GM23248 (cell line): ENCODE results near the gene TNIK.

Experiments used
- EZH2 ChIP-seq: fragments of 200-600 bp; sonication (generic); IDR thresholded peaks from 2 replicates; pipeline ENCODE4 v1.6.1; 2018; ENCODE audit warnings: antibody characterized with exemption, mild to moderate bottlenecking; ENCODE audit not compliant: insufficient read depth, poor library complexity, severe bottlenecking
- EZH2phosphoT487 ChIP-seq: fragments of 200-600 bp; sonication (generic); IDR thresholded peaks from 2 replicates; pipeline ENCODE4 v1.6.1; 2018; ENCODE audit warnings: antibody characterized with exemption, moderate library complexity, mild to moderate bottlenecking, low read depth; ENCODE audit not compliant: insufficient read depth

GRCh38 chr3:171350364-171350763 is 109.8 kb downstream of the TNIK start:
- TF ChIP-seq EZH2 (no peak), EZH2phosphoT487 (no peak)
